H9 (cell line): ENCODE results near the gene PWWP2B. TPM values are rescaled to one million over a fixed set of nuclear protein-coding genes. Genes with fewer than 3 reads are reported as not detected.
A peak's percentile ranks its signal among the peaks of the same experiment; 100 is the strongest.

Source experiments
- DNase-seq: peaks from one replicate; pipeline ENCODE4 v3.0.0-alpha.2; 2017
- H2AFZ ChIP-seq: one replicate; pipeline ENCODE4 v1.6.1; 2013; ENCODE audit warnings: mild to moderate bottlenecking, low read length, control low read depth, moderate library complexity
- H2AK5ac ChIP-seq: 2 replicates; pipeline ENCODE4 v1.6.1; 2013; ENCODE audit warnings: low read length, control low read depth, mixed read lengths; ENCODE audit not compliant: insufficient read length
- H2BK120ac ChIP-seq: one replicate; pipeline ENCODE4 v1.6.1; 2013; ENCODE audit warnings: low read depth, mild to moderate bottlenecking, low read length, control low read depth, inconsistent platforms; ENCODE audit not compliant: poor library complexity, severe bottlenecking
- H2BK12ac ChIP-seq: 2 replicates; pipeline ENCODE4 v1.6.1; 2013; ENCODE audit warnings: low read length, control low read depth, mixed read lengths, low read depth; ENCODE audit not compliant: insufficient read length
- H2BK15ac ChIP-seq: 2 replicates; pipeline ENCODE4 v1.6.1; 2013; ENCODE audit warnings: low read depth, low read length, control low read depth
- H2BK20ac ChIP-seq: one replicate; pipeline ENCODE4 v1.6.1; 2013; ENCODE audit warnings: low read depth, mild to moderate bottlenecking, low read length, control low read depth, inconsistent platforms; ENCODE audit not compliant: poor library complexity, severe bottlenecking
- H2BK5ac ChIP-seq: 2 replicates; pipeline ENCODE4 v1.6.1; 2013; ENCODE audit warnings: low read length, control low read depth, mixed read lengths; ENCODE audit not compliant: insufficient read length
- H3K14ac ChIP-seq: 2 replicates; pipeline ENCODE4 v1.6.1; 2013; ENCODE audit warnings: low read length, control low read depth; ENCODE audit not compliant: insufficient read depth
- H3K18ac ChIP-seq: 2 replicates; pipeline ENCODE4 v1.6.1; 2013; ENCODE audit warnings: low read depth, mild to moderate bottlenecking, mixed read lengths, low read length, control low read depth; ENCODE audit not compliant: insufficient read length
- H3K23ac ChIP-seq: 2 replicates; pipeline ENCODE4 v1.6.1; 2013; ENCODE audit warnings: low read length, control low read depth, mixed read lengths, low read depth; ENCODE audit not compliant: insufficient read length
- H3K23me2 ChIP-seq: 2 replicates; pipeline ENCODE4 v1.6.1; 2013; ENCODE audit warnings: low read depth, mild to moderate bottlenecking, mixed read lengths, low read length, control low read depth; ENCODE audit not compliant: insufficient read length, poor library complexity, severe bottlenecking
- H3K27ac ChIP-seq: 2 replicates; pipeline ENCODE4 v1.5.1; 2013; ENCODE audit warnings: low read length, control low read depth, mixed read lengths, low read depth; ENCODE audit not compliant: insufficient read length
- H3K27me3 ChIP-seq: 2 replicates; pipeline ENCODE4 v1.6.1; 2013; ENCODE audit warnings: low read length, control low read depth, inconsistent platforms; ENCODE audit not compliant: insufficient read depth
- H3K4ac ChIP-seq: 2 replicates; pipeline ENCODE4 v1.6.1; 2013; ENCODE audit warnings: low read depth, mild to moderate bottlenecking, control low read depth, inconsistent platforms, low read length, moderate library complexity
- H3K4me1 ChIP-seq: 2 replicates; pipeline ENCODE4 v1.6.1; 2013; ENCODE audit warnings: low read length, control low read depth, inconsistent platforms; ENCODE audit not compliant: insufficient read depth
- H3K4me2 ChIP-seq: 2 replicates; pipeline ENCODE4 v1.6.1; 2013; ENCODE audit warnings: low read length, control low read depth, mixed read lengths; ENCODE audit not compliant: insufficient read length, insufficient read depth
- H3K56ac ChIP-seq: 2 replicates; pipeline ENCODE4 v1.6.1; 2013; ENCODE audit warnings: low read depth, mild to moderate bottlenecking, mixed read lengths, low read length, control low read depth; ENCODE audit not compliant: insufficient read length
- H3K79me1 ChIP-seq: 2 replicates; pipeline ENCODE4 v1.6.1; 2013; ENCODE audit warnings: low read depth, mild to moderate bottlenecking, moderate library complexity, low read length, control low read depth, inconsistent platforms; ENCODE audit not compliant: insufficient read depth, poor library complexity, severe bottlenecking
- H3K79me2 ChIP-seq: 2 replicates; pipeline ENCODE4 v1.6.1; 2013; ENCODE audit warnings: low read length, control low read depth, inconsistent platforms; ENCODE audit not compliant: insufficient read depth
- H3K9ac ChIP-seq: 2 replicates; pipeline ENCODE4 v1.6.1; 2013; ENCODE audit warnings: low read length, control low read depth, mixed read lengths; ENCODE audit not compliant: insufficient read length; ENCODE audit errors: extremely low read depth
- H3K9me3 ChIP-seq: one replicate; pipeline ENCODE4 v1.6.1; 2013; ENCODE audit warnings: low read depth, low read length, inconsistent platforms; ENCODE audit not compliant: control insufficient read depth
- H3T11ph ChIP-seq: one replicate; pipeline ENCODE4 v1.6.1; 2013; ENCODE audit warnings: mild to moderate bottlenecking, low read length, control low read depth, inconsistent platforms
- H4K20me1 ChIP-seq: one replicate; pipeline ENCODE4 v1.6.1; 2013; ENCODE audit not compliant: control insufficient read depth, insufficient read length, insufficient read depth
- H4K5ac ChIP-seq: 2 replicates; pipeline ENCODE4 v1.6.1; 2013; ENCODE audit warnings: low read depth, mild to moderate bottlenecking, mixed read lengths, low read length, control low read depth; ENCODE audit not compliant: insufficient read length
- H4K8ac ChIP-seq: replicated peaks from 2 replicates; pipeline ENCODE4 v1.6.1; 2013; ENCODE audit warnings: low read length, control low read depth, mixed read lengths, low read depth; ENCODE audit not compliant: insufficient read length
- H4K91ac ChIP-seq: 2 replicates; pipeline ENCODE4 v1.6.1; 2013; ENCODE audit warnings: low read depth, mild to moderate bottlenecking, moderate library complexity, mixed read lengths, low read length, control low read depth; ENCODE audit not compliant: insufficient read length
- H3K27ac Mint-ChIP-seq, 3 experiments: 2 replicates in 2 of 3; 3 replicates in 1 of 3; pipeline ENCODE4 v1.8.0; 2020 to 2021; ENCODE audit warnings: mixed read lengths in 3 of 3, mild to moderate bottlenecking in 1 of 3, moderate library complexity in 1 of 3
- H3K27me3 Mint-ChIP-seq: 2 replicates; pipeline ENCODE4 v1.8.0; 2021; ENCODE audit warnings: low read depth, mild to moderate bottlenecking, moderate library complexity, mixed read lengths
- H3K36me3 Mint-ChIP-seq, 3 experiments: 2 replicates in 2 of 3; 3 replicates in 1 of 3; pipeline ENCODE4 v1.8.0; 2020 to 2021; ENCODE audit warnings: low read depth in 3 of 3, mixed read lengths in 3 of 3; ENCODE audit not compliant: insufficient read depth in 1 of 3
- H3K4me1 Mint-ChIP-seq, 2 experiments: 2 replicates each; pipeline ENCODE4 v1.8.0; 2020; ENCODE audit warnings: mixed read lengths in 2 of 2
- H3K4me3 Mint-ChIP-seq, 2 experiments: 2 replicates in 1 of 2; 3 replicates in 1 of 2; pipeline ENCODE4 v1.8.0; 2020 to 2021; ENCODE audit warnings: mild to moderate bottlenecking in 2 of 2, mixed read lengths in 2 of 2, moderate library complexity in 1 of 2
- H3K9me3 Mint-ChIP-seq, 2 experiments: 2 replicates in 1 of 2; 3 replicates in 1 of 2; pipeline ENCODE4 v1.8.0; 2020; ENCODE audit warnings: mild to moderate bottlenecking in 2 of 2, mixed read lengths in 2 of 2, moderate library complexity in 1 of 2
- CTCF ChIP-seq: fragments of 200-600 bp; sonication (generic); conservative IDR thresholded peaks from 3 replicates; pipeline ENCODE4 v1.8.0; 2021; ENCODE audit warnings: antibody characterized with exemption, mild to moderate bottlenecking
- WGBS: extraction: QIAGEN DNeasy Blood & Tissue Kit; methylation state at CpG from one replicate; pipeline ENCODE4 v1.1.7; 2013; ENCODE audit warnings: missing lambda C conversion rate, low lambda C conversion rate, mixed read lengths; ENCODE audit not compliant: insufficient read length; ENCODE audit errors: extremely low coverage; 5-methylcytosine and 5-hydroxymethylcytosine counted together
- total RNA-seq: library from RNA; stranded (reverse); gene quantifications from 2 replicates; pipeline ENCODE4 v1.2.1, GENCODE V29; 2021

Gene PWWP2B
- total RNA-seq, 1 experiment from 2014 or later = 10.0 TPM

- peak overlapping the region; percentile 89 for H3K18ac ChIP-seq
- H4K91ac ChIP-seq = peak overlapping the region; percentile 97
- no peak overlapping the region for H3K23ac ChIP-seq
- H3K79me2 ChIP-seq = no peaks in the 10 kb centered on the region; the same call in 1 of the 2 replicates
- H2BK20ac ChIP-seq = no peak overlapping the region
- H3T11ph ChIP-seq = no peak overlapping the region
- H4K20me1 ChIP-seq = peaks cover 4% of the 10 kb centered on the region
- H4K5ac ChIP-seq = no peak overlapping the region
- no peak overlapping the region for H3K56ac ChIP-seq
- Mint-ChIP-seq H3K27ac (peak overlapping the region; percentile 95 to 99 (median 95)), H3K27me3 (no peaks in the 10 kb centered on the region), H3K9me3 (no peaks in the 10 kb centered on the region), H3K36me3 (peaks cover 3 to 15% (median 8%) of the 10 kb centered on the region in 3 experiments), H3K4me1 (peaks cover 27 to 36% of the 10 kb centered on the region in 2 experiments), H3K4me3 (peak overlapping the region in 1 of 2 experiments; percentile 64; a peak in 2 of 5 replicates)
- peak overlapping the region; percentile 69 for H2BK12ac ChIP-seq
- no peak overlapping the region for H2BK120ac ChIP-seq
- no peak overlapping the region for H2AFZ ChIP-seq
- peak overlapping the region; percentile 80 for H3K4ac ChIP-seq
- H4K8ac ChIP-seq = no peak overlapping the region
- WGBS = no CpG with 5 or more reads among the region's 12 CpGs
- peaks cover 8% of the 10 kb centered on the region; the same call in 1 of the 2 replicates for H3K4me1 ChIP-seq
- H3K27ac ChIP-seq = no peak overlapping the region
- no peak overlapping the region for H2BK5ac ChIP-seq
- no peaks in the 10 kb centered on the region for H3K9me3 ChIP-seq
- no peak for DNase-seq
- no peaks in the 10 kb centered on the region for H3K27me3 ChIP-seq
- H3K79me1 ChIP-seq = no peaks in the 10 kb centered on the region
- H3K9ac ChIP-seq = no peak overlapping the region
- no peak for TF ChIP-seq CTCF
- no peak overlapping the region for H2AK5ac ChIP-seq
- H2BK15ac ChIP-seq = no peak overlapping the region
- no peaks in the 10 kb centered on the region for H3K23me2 ChIP-seq
- no peak overlapping the region for H3K4me2 ChIP-seq
- H3K14ac ChIP-seq = peak overlapping the region; percentile 80
Measured at GRCh38 chr10:132407243-132407746, 10.3 kb downstream of the PWWP2B start.
